K562 (cell line): ENCODE measurements around the gene PRSS56. TPM values are rescaled to one million over a fixed set of nuclear protein-coding genes. Genes with fewer than 3 reads are reported as not detected.

Source experiments
- ATAC-seq: fragments of 200-7000 bp; cut with Tn5 transposase; 3 replicates; pipeline ENCODE4 v1.9.1; 2020; ENCODE audit warnings: moderate library complexity
- BruUV-seq: library from RNA; stranded (reverse); fragments of 400-500 nt; replicated peaks from 2 replicates; lab custom pipeline; 2021; lab: Mats Ljungman, UMichigan
- CTCF ChIA-PET: fragments of 300-600 bp; formaldehyde crosslinking; extraction: SDS; loops from one replicate; lab custom pipeline; 2021; ENCODE audit warnings: low intra/inter-chr PET ratio; lab: Yijun Ruan, JAX
- POLR2A ChIA-PET: fragments of 300-600, 350-650 bp; sonication (Branson Sonifier 250); formaldehyde crosslinking; extraction: SDS; loops from one replicate; lab custom pipeline; 2021; ENCODE audit warnings: antibody characterized with exemption, inconsistent platforms; lab: Yijun Ruan, JAX
- DNase-seq, 4 experiments: peaks; one replicate each; pipeline versions ENCODE4 v3.0.0 to v3.0.0-alpha.2; 2011 to 2018; ENCODE audit warnings: low spot score in 3 of 4, mixed read lengths in 3 of 4; ENCODE audit errors: extremely low read depth in 1 of 4
- FAIRE-seq: peaks from 2 replicates; lab custom pipeline; 2011; peaks lifted over from hg19 to GRCh38; lab: Jason Lieb, UNC
- H2AFZ ChIP-seq: 2 replicates; pipeline ENCODE4 v1.6.0; 2011; ENCODE audit warnings: low read depth, low read length, control low read depth, inconsistent platforms
- H3K27ac ChIP-seq: fragments of 200-600 bp; 3 replicates; pipeline ENCODE4 v1.8.0; 2011; ENCODE audit warnings: low read depth, mild to moderate bottlenecking, control low read depth, inconsistent platforms, low read length, moderate library complexity, mixed read lengths; ENCODE audit errors: extremely low read depth
- H3K27me3 ChIP-seq, 2 experiments: fragments of 300-600 bp in 1 of 2; 2 replicates in 1 of 2; 3 replicates in 1 of 2; pipeline versions ENCODE4 v1.6.0 to v1.8.0; 2011; ENCODE audit warnings: inconsistent platforms in 2 of 2, low read length in 2 of 2, mild to moderate bottlenecking in 1 of 2, mixed read lengths in 1 of 2, moderate library complexity in 1 of 2; ENCODE audit not compliant: control insufficient read depth in 2 of 2, insufficient read depth in 2 of 2
- H3K36me3 ChIP-seq: fragments of 300-600 bp; 3 replicates; pipeline ENCODE4 v1.8.0; 2011; ENCODE audit warnings: mild to moderate bottlenecking, low read length, inconsistent platforms; ENCODE audit not compliant: control insufficient read depth, insufficient read depth
- H3K4me1 ChIP-seq, 2 experiments: fragments of 200-600 bp in 1 of 2; replicated peaks in 1 of 2; 2 replicates in 1 of 2; 3 replicates in 1 of 2; pipeline versions ENCODE4 v1.5.1 to v1.8.0; 2011; ENCODE audit warnings: inconsistent platforms in 2 of 2, low read length in 2 of 2, mild to moderate bottlenecking in 1 of 2, mixed read lengths in 1 of 2, moderate library complexity in 1 of 2; ENCODE audit not compliant: control insufficient read depth in 2 of 2, insufficient read depth in 2 of 2
- H3K4me2 ChIP-seq: 2 replicates; pipeline ENCODE4 v1.6.1; 2011; ENCODE audit warnings: low read length, control low read depth, inconsistent platforms, mixed read lengths; ENCODE audit not compliant: insufficient read depth
- H3K4me3 ChIP-seq: fragments of 200-600 bp; sonication (generic), shearing (Covaris generic); 2 replicates; pipeline ENCODE4 v1.5.1; 2016; ENCODE audit warnings: control low read depth, inconsistent platforms
- H3K79me2 ChIP-seq: fragments of 200-600 bp; 3 replicates; pipeline ENCODE4 v1.8.0; 2011; ENCODE audit warnings: low read length, inconsistent platforms; ENCODE audit not compliant: control insufficient read depth, insufficient read depth
- H3K9ac ChIP-seq, 2 experiments: 2 replicates each; pipeline versions ENCODE4 v1.6.0 to v1.6.1; 2011; ENCODE audit warnings: low read depth in 2 of 2, low read length in 2 of 2, control low read depth in 1 of 2, inconsistent platforms in 1 of 2, mild to moderate bottlenecking in 1 of 2, mixed read lengths in 1 of 2; ENCODE audit not compliant: insufficient read depth in 1 of 2
- H3K9me1 ChIP-seq: one replicate; pipeline ENCODE4 v1.6.0; 2011; ENCODE audit warnings: inconsistent platforms, mild to moderate bottlenecking, low read length, moderate library complexity; ENCODE audit not compliant: control insufficient read depth, insufficient read depth
- H3K9me3 ChIP-seq: replicated peaks from 2 replicates; pipeline ENCODE4 v1.5.1; 2011; ENCODE audit warnings: low read depth, low read length, inconsistent platforms; ENCODE audit not compliant: control insufficient read depth, insufficient read depth
- H4K20me1 ChIP-seq: replicated peaks from 2 replicates; pipeline ENCODE4 v1.6.1; 2011; ENCODE audit warnings: low read length, inconsistent platforms, mixed read lengths; ENCODE audit not compliant: control insufficient read depth, insufficient read depth
- FOXP4 ChIP-seq: sonication (generic); formaldehyde crosslinking; IDR thresholded peaks from 2 replicates; pipeline ENCODE4 v1.8.0; 2022; ENCODE audit warnings: mild to moderate bottlenecking, missing genetic modification reagents, borderline replicate concordance
- JUNB ChIP-seq: fragments of 450-650 bp; formaldehyde crosslinking; conservative IDR thresholded peaks from 2 replicates; pipeline ENCODE4 v1.4.0; 2020; ENCODE audit warnings: mild to moderate bottlenecking
- KLF6 ChIP-seq: fragments of 250-450 bp; sonication (Bioruptor Pico); IDR thresholded peaks from 2 replicates; pipeline ENCODE4 v1.4.0; 2020; ENCODE audit warnings: mild to moderate bottlenecking, moderate library complexity, borderline replicate concordance
- TEAD4 ChIP-seq, 2 experiments: sonication (generic) in 1 of 2; formaldehyde crosslinking in 1 of 2; IDR thresholded peaks; 2 replicates each; pipeline versions ENCODE4 v1.6.1 to v1.8.0; 2012 to 2022; ENCODE audit warnings: borderline replicate concordance in 1 of 2, inconsistent platforms in 1 of 2, low read length in 1 of 2, mild to moderate bottlenecking in 1 of 2, missing genetic modification reagents in 1 of 2
- XRCC3 ChIP-seq: fragments of 450-650 bp; IDR thresholded peaks from 2 replicates; pipeline ENCODE4 v1.6.1; 2017; ENCODE audit warnings: mild to moderate bottlenecking, moderate library complexity
- ZNF217 ChIP-seq: sonication (generic); formaldehyde crosslinking; IDR thresholded peaks from 2 replicates; pipeline ENCODE4 v1.8.0; 2022; ENCODE audit warnings: mild to moderate bottlenecking, missing genetic modification reagents
- ZNF764 ChIP-seq: fragments of 250-450 bp; sonication (Bioruptor Pico); IDR thresholded peaks from 2 replicates; pipeline ENCODE4 v1.4.0; 2020; ENCODE audit warnings: low read depth, mild to moderate bottlenecking, moderate library complexity
- WGBS: fragments of 100-300 bp; shearing (Covaris generic); methylation state at CpG from one replicate; pipeline ENCODE4 v1.1.6; 2016; ENCODE audit warnings: low coverage, mixed read lengths; ENCODE audit not compliant: insufficient coverage; ENCODE audit errors: missing lambda C conversion rate; 5-methylcytosine and 5-hydroxymethylcytosine counted together
- in situ Hi-C: fragments of 300-500 bp; cut with MboI; formaldehyde crosslinking; loops from 4 replicates; pipeline ENCODE4 v1.15.0; 2018; ENCODE audit warnings: inconsistent platforms, mixed read lengths
- intact Hi-C: fragments of 100-400 bp; cut with micrococcal nuclease; formaldehyde crosslinking; loops from 2 replicates; pipeline ENCODE4 v1.14.2; 2022
- polyA plus RNA-seq, 8 experiments: library from polyadenylated mRNA; depleted of rRNA in 4 of 8; stranded (reverse) in 5 of 8; unstranded in 3 of 8; fragments of >200 nt; fragmentation: Nextera tagmentation in 2 of 8; fragmentation: Illumina TruSeq in 1 of 8; extraction: Ambion mirVana in 2 of 8; extraction: Trizol in 1 of 8; gene quantifications; 2 replicates each; pipeline versions ENCODE4 v1.2.1 to v1.2.3, GENCODE V29; 2011 to 2014; ENCODE audit warnings: inconsistent platforms in 1 of 8, missing spikeins in 1 of 8
- total RNA-seq, 7 experiments: library from RNA; depleted of rRNA in 6 of 7; stranded (reverse); fragments of >200 nt in 6 of 7; fragmentation: Illumina TruSeq in 2 of 7; extraction: Trizol in 2 of 7; gene quantifications; 2 replicates each; pipeline versions ENCODE4 v1.2.1 to v1.2.3, GENCODE V29; 2011 to 2021; ENCODE audit warnings: low replicate concordance in 1 of 7

The PRSS56 gene
- total and polyA plus RNA-seq, 9 of the 15 experiments (the other 6 are each of a cell fraction or from before 2014, with no cell fraction given), result not detected

GRCh38 chr2:232527905-232528470 is 7.8 kb downstream of the PRSS56 start (continued):
- TF ChIP-seq ZNF217 (CRISPR knock-in tag) (no peak), ZNF764 (CRISPR knock-in tag) (no peak), FOXP4 (CRISPR knock-in tag) (no peak)
- TF ChIP-seq, all 486 proteins: peak for 0

- in situ Hi-C loops (no loop called here), intact Hi-C loops (no loop called here)
- no peaks in the 10 kb centered on the region for H3K9me1 ChIP-seq
- no peaks in the 10 kb centered on the region for H3K36me3 ChIP-seq
- DNase-seq (no peak), FAIRE-seq (no peak), ATAC-seq (no peak)
- TF ChIP-seq TEAD4 (IDR thresholded peaks at IDR 0.05; ENCODE audit: low read length) (no peak), TEAD4 (CRISPR knock-in tag; IDR thresholded peaks at IDR 0.05; ENCODE audit: borderline replicate concordance) (no peak), KLF6 (no peak), JUNB (CRISPR knock-in tag) (no peak), XRCC3 (no peak)
- no peak overlapping the region for H3K27ac ChIP-seq
- no peak overlapping the region for H2AFZ ChIP-seq
- no peak overlapping the region for H3K4me3 ChIP-seq
- no peak overlapping the region for H3K9ac ChIP-seq
- peaks cover 0 to 36% of the 10 kb centered on the region in 2 experiments; a peak in 2 of 5 replicates for H3K27me3 ChIP-seq
- H3K4me1 ChIP-seq, result peaks cover 0 to 7% of the 10 kb centered on the region in 2 experiments; a peak in 2 of 5 replicates
- no TSS peak for BruUV-seq
- H4K20me1 ChIP-seq, result no peaks in the 10 kb centered on the region
- 0% methylated on average over 9 of the region's 11 CpGs for WGBS
- ChIA-PET CTCF (no interaction called here), POLR2A (interaction anchor here (0.5 to 0.6 kb wide), 2 partner anchors 17 to 39 kb away, joined by 3 to 4 read pairs; no protein-coding TSS in a partner anchor)
- no peak overlapping the region for H3K4me2 ChIP-seq
- no peaks in the 10 kb centered on the region for H3K79me2 ChIP-seq
- no peaks in the 10 kb centered on the region for H3K9me3 ChIP-seq
These were observed 8.7 kb downstream of the PRSS56 start for GRCh38 chr2:232528746-232529460.
